K562 (cell line): ENCODE measurements around the gene KRTAP10-9. TPM values are rescaled to one million over a fixed set of nuclear protein-coding genes. Genes with fewer than 3 reads are reported as not detected.

ENCODE experiments used
- ATAC-seq: fragments of 200-7000 bp; cut with Tn5 transposase; 3 replicates; pipeline ENCODE4 v1.9.1; 2020; ENCODE audit warnings: moderate library complexity
- BruUV-seq: library from RNA; stranded (reverse); fragments of 400-500 nt; replicated peaks from 2 replicates; lab custom pipeline; 2021; lab: Mats Ljungman, UMichigan
- CTCF ChIA-PET: fragments of 300-600 bp; formaldehyde crosslinking; extraction: SDS; loops from one replicate; lab custom pipeline; 2021; ENCODE audit warnings: low intra/inter-chr PET ratio; lab: Yijun Ruan, JAX
- POLR2A ChIA-PET: fragments of 300-600, 350-650 bp; sonication (Branson Sonifier 250); formaldehyde crosslinking; extraction: SDS; loops from one replicate; lab custom pipeline; 2021; ENCODE audit warnings: antibody characterized with exemption, inconsistent platforms; lab: Yijun Ruan, JAX
- DNase-seq, 4 experiments: peaks; one replicate each; pipeline versions ENCODE4 v3.0.0 to v3.0.0-alpha.2; 2011 to 2018; ENCODE audit warnings: low spot score in 3 of 4, mixed read lengths in 3 of 4; ENCODE audit errors: extremely low read depth in 1 of 4
- FAIRE-seq: peaks from 2 replicates; lab custom pipeline; 2011; peaks lifted over from hg19 to GRCh38; lab: Jason Lieb, UNC
- H2AFZ ChIP-seq: 2 replicates; pipeline ENCODE4 v1.6.0; 2011; ENCODE audit warnings: low read depth, low read length, control low read depth, inconsistent platforms
- H3K27ac ChIP-seq: fragments of 200-600 bp; 3 replicates; pipeline ENCODE4 v1.8.0; 2011; ENCODE audit warnings: low read depth, mild to moderate bottlenecking, control low read depth, inconsistent platforms, low read length, moderate library complexity, mixed read lengths; ENCODE audit errors: extremely low read depth
- H3K27me3 ChIP-seq, 2 experiments: fragments of 300-600 bp in 1 of 2; 2 replicates in 1 of 2; 3 replicates in 1 of 2; pipeline versions ENCODE4 v1.6.0 to v1.8.0; 2011; ENCODE audit warnings: inconsistent platforms in 2 of 2, low read length in 2 of 2, mild to moderate bottlenecking in 1 of 2, mixed read lengths in 1 of 2, moderate library complexity in 1 of 2; ENCODE audit not compliant: control insufficient read depth in 2 of 2, insufficient read depth in 2 of 2
- H3K36me3 ChIP-seq: fragments of 300-600 bp; 3 replicates; pipeline ENCODE4 v1.8.0; 2011; ENCODE audit warnings: mild to moderate bottlenecking, low read length, inconsistent platforms; ENCODE audit not compliant: control insufficient read depth, insufficient read depth
- H3K4me1 ChIP-seq, 2 experiments: fragments of 200-600 bp in 1 of 2; replicated peaks in 1 of 2; 2 replicates in 1 of 2; 3 replicates in 1 of 2; pipeline versions ENCODE4 v1.5.1 to v1.8.0; 2011; ENCODE audit warnings: inconsistent platforms in 2 of 2, low read length in 2 of 2, mild to moderate bottlenecking in 1 of 2, mixed read lengths in 1 of 2, moderate library complexity in 1 of 2; ENCODE audit not compliant: control insufficient read depth in 2 of 2, insufficient read depth in 2 of 2
- H3K4me2 ChIP-seq: 2 replicates; pipeline ENCODE4 v1.6.1; 2011; ENCODE audit warnings: low read length, control low read depth, inconsistent platforms, mixed read lengths; ENCODE audit not compliant: insufficient read depth
- H3K4me3 ChIP-seq: fragments of 200-600 bp; sonication (generic), shearing (Covaris generic); 2 replicates; pipeline ENCODE4 v1.5.1; 2016; ENCODE audit warnings: control low read depth, inconsistent platforms
- H3K79me2 ChIP-seq: fragments of 200-600 bp; 3 replicates; pipeline ENCODE4 v1.8.0; 2011; ENCODE audit warnings: low read length, inconsistent platforms; ENCODE audit not compliant: control insufficient read depth, insufficient read depth
- H3K9ac ChIP-seq, 2 experiments: 2 replicates each; pipeline versions ENCODE4 v1.6.0 to v1.6.1; 2011; ENCODE audit warnings: low read depth in 2 of 2, low read length in 2 of 2, control low read depth in 1 of 2, inconsistent platforms in 1 of 2, mild to moderate bottlenecking in 1 of 2, mixed read lengths in 1 of 2; ENCODE audit not compliant: insufficient read depth in 1 of 2
- H3K9me1 ChIP-seq: one replicate; pipeline ENCODE4 v1.6.0; 2011; ENCODE audit warnings: inconsistent platforms, mild to moderate bottlenecking, low read length, moderate library complexity; ENCODE audit not compliant: control insufficient read depth, insufficient read depth
- H3K9me3 ChIP-seq: replicated peaks from 2 replicates; pipeline ENCODE4 v1.5.1; 2011; ENCODE audit warnings: low read depth, low read length, inconsistent platforms; ENCODE audit not compliant: control insufficient read depth, insufficient read depth
- H4K20me1 ChIP-seq: replicated peaks from 2 replicates; pipeline ENCODE4 v1.6.1; 2011; ENCODE audit warnings: low read length, inconsistent platforms, mixed read lengths; ENCODE audit not compliant: control insufficient read depth, insufficient read depth
- HMG20B ChIP-seq: fragments of 250-450 bp; sonication (Bioruptor Pico); IDR thresholded peaks from 2 replicates; pipeline ENCODE4 v1.5.0; 2021; ENCODE audit warnings: mild to moderate bottlenecking
- KDM5B ChIP-seq: fragments of 200-600 bp; sonication (generic); IDR thresholded peaks from 2 replicates; pipeline ENCODE4 v1.6.1; 2012; ENCODE audit warnings: low read depth, mild to moderate bottlenecking, moderate library complexity, low read length, control low read depth, inconsistent platforms; ENCODE audit not compliant: insufficient replicate concordance
- MEF2D ChIP-seq: conservative IDR thresholded peaks from 2 replicates; pipeline ENCODE4 v1.6.1; 2016; ENCODE audit warnings: low read depth, missing genetic modification characterization, missing compliant biosample characterization
- NRF1 ChIP-seq, 2 experiments: fragments of 450-650 bp; IDR thresholded peaks in 1 of 2; conservative IDR thresholded peaks in 1 of 2; 2 replicates each; pipeline ENCODE4 v1.6.1; 2014; ENCODE audit warnings: mild to moderate bottlenecking in 2 of 2
- RBM14 ChIP-seq: fragments of 200-400 bp; formaldehyde crosslinking; IDR thresholded peaks from 2 replicates; pipeline ENCODE4 v1.6.1; 2018; ENCODE audit warnings: low read depth, mild to moderate bottlenecking, low read length, moderate library complexity, borderline replicate concordance; ENCODE audit not compliant: insufficient read depth
- RBM22 ChIP-seq: fragments of 200-400 bp; formaldehyde crosslinking; IDR thresholded peaks from 2 replicates; pipeline ENCODE4 v1.6.1; 2018; ENCODE audit warnings: low read length, low read depth; ENCODE audit not compliant: poor library complexity, severe bottlenecking
- SMAD3 ChIP-seq: fragments of 450-650 bp; formaldehyde crosslinking; conservative IDR thresholded peaks from 2 replicates; pipeline ENCODE4 v1.4.0; 2020; ENCODE audit warnings: mild to moderate bottlenecking
- TBP ChIP-seq: optimal IDR thresholded peaks from 2 replicates; pipeline ENCODE3; 2011; ENCODE audit warnings: low read depth, low read length, improper control_type of control experiment
- ZNF778 ChIP-seq: fragments of 450-650 bp; formaldehyde crosslinking; IDR thresholded peaks from 2 replicates; pipeline ENCODE4 v1.4.0; 2020; ENCODE audit warnings: mild to moderate bottlenecking, moderate library complexity
- WGBS: fragments of 100-300 bp; shearing (Covaris generic); methylation state at CpG from one replicate; pipeline ENCODE4 v1.1.6; 2016; ENCODE audit warnings: low coverage, mixed read lengths; ENCODE audit not compliant: insufficient coverage; ENCODE audit errors: missing lambda C conversion rate; 5-methylcytosine and 5-hydroxymethylcytosine counted together
- in situ Hi-C: fragments of 300-500 bp; cut with MboI; formaldehyde crosslinking; loops from 4 replicates; pipeline ENCODE4 v1.15.0; 2018; ENCODE audit warnings: inconsistent platforms, mixed read lengths
- intact Hi-C: fragments of 100-400 bp; cut with micrococcal nuclease; formaldehyde crosslinking; loops from 2 replicates; pipeline ENCODE4 v1.14.2; 2022
- polyA plus RNA-seq, 8 experiments: library from polyadenylated mRNA; depleted of rRNA in 4 of 8; stranded (reverse) in 5 of 8; unstranded in 3 of 8; fragments of >200 nt; fragmentation: Nextera tagmentation in 2 of 8; fragmentation: Illumina TruSeq in 1 of 8; extraction: Ambion mirVana in 2 of 8; extraction: Trizol in 1 of 8; gene quantifications; 2 replicates each; pipeline versions ENCODE4 v1.2.1 to v1.2.3, GENCODE V29; 2011 to 2014; ENCODE audit warnings: inconsistent platforms in 1 of 8, missing spikeins in 1 of 8
- total RNA-seq, 7 experiments: library from RNA; depleted of rRNA in 6 of 7; stranded (reverse); fragments of >200 nt in 6 of 7; fragmentation: Illumina TruSeq in 2 of 7; extraction: Trizol in 2 of 7; gene quantifications; 2 replicates each; pipeline versions ENCODE4 v1.2.1 to v1.2.3, GENCODE V29; 2011 to 2021; ENCODE audit warnings: low replicate concordance in 1 of 7
- TF ChIP-seq, protein P1 (sequence below): sonication (generic); formaldehyde crosslinking; IDR thresholded peaks from 2 replicates; pipeline ENCODE4 v1.8.0; 2023; ENCODE audit warnings: mild to moderate bottlenecking, missing genetic modification reagents

The KRTAP10-9 gene
- total and polyA plus RNA-seq, 9 of the 15 experiments (the other 6 are each of a cell fraction or from before 2014, with no cell fraction given) = not detected

DNA sequence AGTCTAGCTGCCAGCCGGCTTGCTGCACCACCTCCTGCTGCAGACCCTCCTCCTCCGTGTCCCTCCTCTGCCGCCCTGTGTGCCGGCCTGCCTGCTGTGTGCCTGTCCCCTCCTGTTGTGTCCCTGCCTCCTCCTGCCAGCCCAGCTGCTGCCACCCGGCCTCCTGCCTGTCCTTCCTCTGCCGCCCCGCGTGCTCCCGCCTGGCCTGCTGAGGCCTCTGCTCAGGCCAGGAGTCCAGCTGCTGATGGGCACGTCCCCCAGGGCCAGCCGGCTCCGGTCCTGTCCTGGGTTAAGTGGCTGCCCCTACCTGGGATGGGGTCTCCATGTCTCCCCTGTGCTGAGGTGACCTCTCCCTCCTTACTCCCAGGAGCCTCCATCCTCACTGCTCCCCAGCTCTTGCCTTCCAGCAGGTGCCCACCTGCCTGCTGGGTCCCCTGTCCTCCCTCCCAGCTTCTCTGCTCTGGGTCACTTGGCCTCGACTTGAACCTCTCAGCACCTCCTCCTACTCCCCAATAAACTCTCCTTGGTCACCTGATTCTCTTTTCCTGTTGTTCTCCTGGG, 14.1 kb upstream of the KRTAP10-9 start (continued):
- no peak for TF ChIP-seq KDM5B
- no peak for TF ChIP-seq MEF2D (tag)
- TF ChIP-seq ZNF778 (CRISPR knock-in tag) = no peak
- no peak for TF ChIP-seq TBP
- TF ChIP-seq RBM22 = no peak
- no peak for TF ChIP-seq RBM14
- TF ChIP-seq SMAD3 (CRISPR knock-in tag) = no peak
- no peak for TF ChIP-seq HMG20B
- TF ChIP-seq, all 486 proteins: peak for 0

DNA sequence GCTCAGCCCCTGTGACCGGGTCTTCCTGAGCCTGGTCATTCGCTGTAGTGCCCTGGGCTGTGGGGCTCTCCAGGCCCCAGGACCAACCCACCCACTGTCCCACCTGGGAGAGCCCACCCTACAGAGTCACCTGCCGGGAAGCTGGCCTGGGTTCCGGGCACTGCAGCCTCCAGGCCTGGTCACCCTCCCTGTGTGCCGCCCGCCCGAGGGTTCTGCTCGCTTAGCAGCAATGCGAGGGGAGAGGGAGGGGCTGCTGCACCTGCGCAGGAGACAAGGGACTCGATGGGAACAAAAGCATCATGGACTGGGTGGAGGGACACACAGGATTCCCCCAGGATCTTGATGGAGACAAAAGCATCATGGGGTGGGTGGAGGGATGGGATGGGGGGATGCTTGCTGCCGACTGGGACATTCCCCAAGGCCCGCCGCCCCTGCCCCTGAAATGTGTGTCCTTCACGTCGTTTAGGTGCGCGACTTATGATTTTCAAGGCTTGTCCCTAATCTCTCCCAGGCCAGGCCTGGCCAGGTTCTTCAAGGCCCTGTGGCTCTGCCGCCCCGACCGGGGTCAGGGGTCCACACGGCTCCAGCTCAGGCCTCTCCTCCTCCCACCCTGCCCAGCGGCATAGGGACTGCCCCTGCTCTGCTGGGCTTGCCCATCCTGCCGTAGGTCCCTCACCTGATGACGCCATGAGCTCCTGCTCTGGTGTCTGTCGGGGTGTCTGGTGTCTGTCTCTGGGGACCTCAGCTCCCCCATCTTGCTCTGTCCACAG, 13.3 kb upstream of the KRTAP10-9 start:
- Histone ChIP-seq H3K4me3 (no peak overlapping the region), H3K9ac (peak overlapping the region in 1 of 2 experiments; percentile 35; a peak in 1 of 4 replicates), H3K79me2 (no peaks in the 10 kb centered on the region), H3K4me1 (peaks cover 0 to 10% of the 10 kb centered on the region in 2 experiments; a peak in 2 of 5 replicates), H4K20me1 (no peaks in the 10 kb centered on the region), H3K36me3 (no peaks in the 10 kb centered on the region), H3K27me3 (peaks cover 14 to 44% of the 10 kb centered on the region in 2 experiments; a peak in 4 of 5 replicates), H2AFZ (no peak overlapping the region), H3K9me3 (no peaks in the 10 kb centered on the region; the same call in 1 of the 2 replicates), H3K27ac (no peak overlapping the region), H3K4me2 (no peak overlapping the region), H3K9me1 (peaks cover 3% of the 10 kb centered on the region)
- in situ Hi-C loops (no loop called here), intact Hi-C loops (no loop called here)
- POLR2A ChIA-PET = no interaction called here
- 2% methylated on average over 26 of the region's 26 CpGs for WGBS
- CTCF ChIA-PET = no interaction called here
- no TSS peak for BruUV-seq
- DNase-seq = no peak
- no peak for FAIRE-seq
- no peak for ATAC-seq
- TF ChIP-seq NRF1 (conservative IDR thresholded peaks at IDR 0.05 in 1 of 2, IDR thresholded peaks at IDR 0.05 in 1 of 2) = peak in 1 of 2 experiments; percentile 35; a peak in 2 of 4 replicates
- TF ChIP-seq, protein P1, sequence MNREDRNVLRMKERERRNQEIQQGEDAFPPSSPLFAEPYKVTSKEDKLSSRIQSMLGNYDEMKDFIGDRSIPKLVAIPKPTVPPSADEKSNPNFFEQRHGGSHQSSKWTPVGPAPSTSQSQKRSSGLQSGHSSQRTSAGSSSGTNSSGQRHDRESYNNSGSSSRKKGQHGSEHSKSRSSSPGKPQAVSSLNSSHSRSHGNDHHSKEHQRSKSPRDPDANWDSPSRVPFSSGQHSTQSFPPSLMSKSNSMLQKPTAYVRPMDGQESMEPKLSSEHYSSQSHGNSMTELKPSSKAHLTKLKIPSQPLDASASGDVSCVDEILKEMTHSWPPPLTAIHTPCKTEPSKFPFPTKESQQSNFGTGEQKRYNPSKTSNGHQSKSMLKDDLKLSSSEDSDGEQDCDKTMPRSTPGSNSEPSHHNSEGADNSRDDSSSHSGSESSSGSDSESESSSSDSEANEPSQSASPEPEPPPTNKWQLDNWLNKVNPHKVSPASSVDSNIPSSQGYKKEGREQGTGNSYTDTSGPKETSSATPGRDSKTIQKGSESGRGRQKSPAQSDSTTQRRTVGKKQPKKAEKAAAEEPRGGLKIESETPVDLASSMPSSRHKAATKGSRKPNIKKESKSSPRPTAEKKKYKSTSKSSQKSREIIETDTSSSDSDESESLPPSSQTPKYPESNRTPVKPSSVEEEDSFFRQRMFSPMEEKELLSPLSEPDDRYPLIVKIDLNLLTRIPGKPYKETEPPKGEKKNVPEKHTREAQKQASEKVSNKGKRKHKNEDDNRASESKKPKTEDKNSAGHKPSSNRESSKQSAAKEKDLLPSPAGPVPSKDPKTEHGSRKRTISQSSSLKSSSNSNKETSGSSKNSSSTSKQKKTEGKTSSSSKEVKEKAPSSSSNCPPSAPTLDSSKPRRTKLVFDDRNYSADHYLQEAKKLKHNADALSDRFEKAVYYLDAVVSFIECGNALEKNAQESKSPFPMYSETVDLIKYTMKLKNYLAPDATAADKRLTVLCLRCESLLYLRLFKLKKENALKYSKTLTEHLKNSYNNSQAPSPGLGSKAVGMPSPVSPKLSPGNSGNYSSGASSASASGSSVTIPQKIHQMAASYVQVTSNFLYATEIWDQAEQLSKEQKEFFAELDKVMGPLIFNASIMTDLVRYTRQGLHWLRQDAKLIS (CRISPR knock-in tag) = no peak
